NCI-H2171 (cell line): ENCODE data around the gene GSG1L.

Source experiments
- DNase-seq: peaks from one replicate; lab custom pipeline; 2025; lab: John Stamatoyannopoulos, UW

Gene GSG1L

DNA sequence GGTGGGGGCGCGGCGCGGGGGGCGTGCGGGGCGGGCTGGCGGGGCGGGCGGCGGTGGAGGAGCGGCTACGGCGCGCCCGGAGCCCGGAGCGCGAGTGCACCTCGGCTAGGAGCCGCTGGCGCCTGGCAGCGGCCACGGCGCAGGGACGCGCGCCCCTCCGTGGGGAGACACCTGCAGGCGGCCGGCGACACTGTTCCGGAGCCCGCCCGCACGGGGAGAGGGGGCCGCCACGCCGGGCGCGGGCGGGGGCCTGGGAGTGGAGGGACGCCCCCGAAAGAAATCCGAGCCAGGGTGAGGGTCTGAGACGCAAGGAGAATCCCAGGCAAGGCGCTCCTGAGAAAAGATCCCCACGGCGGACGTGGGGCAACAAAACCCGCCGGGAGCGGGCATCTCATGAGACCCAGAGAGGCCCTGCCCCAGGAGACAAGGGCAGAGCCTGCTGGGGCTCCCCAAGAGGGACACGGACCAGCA, at the start of gene GSG1L:
GSG1L (minus strand) TSS at position 124 of the 471 bp plus-strand sequence. CDS start 290 bp downstream, outside the sequence.
- peak; percentile 45 for DNase-seq

DNA sequence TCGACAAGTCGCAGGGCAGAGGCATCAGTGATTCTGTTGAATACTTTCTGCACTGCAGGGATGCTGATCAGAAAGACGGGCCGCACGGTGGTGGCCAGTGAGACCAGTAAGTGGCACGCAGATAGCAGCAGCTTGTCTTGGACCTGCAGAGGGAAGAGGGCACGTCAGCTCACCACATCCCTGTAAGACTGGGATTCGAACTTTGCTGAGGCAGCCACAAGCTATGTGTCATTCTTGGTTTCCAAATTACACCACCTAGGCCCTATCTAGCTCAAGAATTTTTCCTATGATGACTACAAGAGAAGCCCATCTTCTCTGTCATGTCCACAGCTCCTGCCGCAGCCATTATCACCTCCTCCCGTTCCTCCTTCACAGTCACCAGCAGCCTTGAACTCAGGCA, 49.4 kb upstream of the GSG1L start:
- no peak for DNase-seq

DNA sequence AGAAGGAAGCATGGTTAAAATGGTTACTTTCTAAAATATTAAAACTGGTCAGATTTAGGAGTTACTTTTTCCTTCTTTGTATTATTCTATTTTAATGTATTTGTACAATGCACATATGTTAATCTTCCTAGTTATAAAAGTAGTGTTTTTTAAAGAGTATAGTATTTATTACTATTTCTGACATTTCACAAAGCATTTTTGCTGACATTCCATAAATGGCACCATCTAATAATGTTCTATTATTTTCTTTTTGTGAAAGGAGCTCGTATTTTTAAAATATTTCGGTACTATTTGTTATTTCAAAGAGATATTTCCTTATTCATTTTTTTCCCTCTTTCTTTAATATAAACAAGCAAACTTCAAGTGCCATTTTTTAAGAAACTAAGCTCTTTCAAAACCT, 47.5 kb upstream of the GSG1L start:
- DNase-seq, result no peak

DNA sequence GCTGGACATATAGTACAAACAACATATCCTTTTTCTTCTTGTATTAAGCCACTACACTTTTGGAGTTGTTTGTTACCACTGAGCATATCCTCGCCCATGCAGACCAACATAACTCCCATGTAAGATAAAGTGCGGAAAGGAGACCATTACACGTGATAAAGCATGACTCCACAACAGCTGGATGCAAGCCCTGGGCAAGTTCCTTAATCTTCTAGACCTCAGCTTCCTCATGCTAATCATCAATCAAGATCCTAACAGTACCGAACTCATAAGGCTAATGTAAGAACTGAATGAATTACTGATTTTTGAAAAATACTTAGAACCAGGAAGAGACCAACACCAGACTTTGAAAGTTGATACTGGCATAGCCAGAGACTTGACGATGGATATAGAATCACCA, 47.0 kb upstream of the GSG1L start:
- DNase-seq, result no peak

DNA sequence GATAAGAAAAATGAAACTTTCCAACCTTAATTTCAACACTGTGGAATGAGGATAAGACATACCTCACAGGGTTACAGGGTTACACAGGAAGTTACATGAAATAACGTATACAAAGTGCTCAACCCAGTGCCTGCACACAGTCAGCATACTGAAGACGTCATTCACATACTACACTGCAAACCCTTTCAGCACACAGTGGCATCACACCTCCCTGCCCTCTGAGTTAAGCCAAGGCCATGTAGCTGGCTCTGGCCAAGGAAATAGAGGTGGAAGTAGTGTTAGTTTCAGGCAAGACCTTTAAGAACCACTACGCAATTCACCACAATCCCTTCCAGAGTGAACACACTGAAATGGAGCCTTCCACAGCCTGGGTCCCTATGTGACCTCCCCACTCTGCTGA, 46.6 kb upstream of the GSG1L start:
- no peak for DNase-seq

DNA sequence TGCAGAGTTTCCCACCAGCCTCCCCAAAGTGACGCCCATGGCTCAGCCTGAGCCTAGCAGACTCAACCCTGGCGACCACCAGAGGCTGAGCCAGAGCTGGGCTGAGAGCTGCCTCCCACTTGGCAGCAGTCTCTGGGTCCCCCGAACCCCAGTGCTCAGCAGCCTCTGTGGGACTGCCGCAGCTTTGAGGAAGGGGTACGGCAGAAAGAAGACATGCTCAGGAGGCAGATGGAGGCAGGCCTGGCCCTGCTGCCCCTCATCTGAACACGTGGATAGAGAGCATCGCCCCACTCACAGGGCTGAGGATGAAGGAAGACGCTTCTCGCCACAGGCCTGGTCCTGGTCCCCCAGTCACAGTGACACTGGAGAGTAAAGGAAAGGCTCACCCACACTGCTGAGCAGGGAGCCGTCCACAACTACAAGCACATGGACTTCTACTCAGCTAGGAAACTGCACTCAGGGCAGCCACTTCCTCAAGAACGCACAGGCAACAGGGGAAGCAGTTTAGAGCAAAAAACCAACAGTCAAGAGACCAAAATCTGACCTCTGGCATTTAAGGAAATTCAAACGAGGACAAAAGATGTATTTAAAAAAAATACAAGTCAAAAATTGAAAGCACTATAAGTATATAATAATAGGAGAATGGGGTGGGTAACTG, 45.2 kb upstream of the GSG1L start:
- DNase-seq, result no peak

DNA sequence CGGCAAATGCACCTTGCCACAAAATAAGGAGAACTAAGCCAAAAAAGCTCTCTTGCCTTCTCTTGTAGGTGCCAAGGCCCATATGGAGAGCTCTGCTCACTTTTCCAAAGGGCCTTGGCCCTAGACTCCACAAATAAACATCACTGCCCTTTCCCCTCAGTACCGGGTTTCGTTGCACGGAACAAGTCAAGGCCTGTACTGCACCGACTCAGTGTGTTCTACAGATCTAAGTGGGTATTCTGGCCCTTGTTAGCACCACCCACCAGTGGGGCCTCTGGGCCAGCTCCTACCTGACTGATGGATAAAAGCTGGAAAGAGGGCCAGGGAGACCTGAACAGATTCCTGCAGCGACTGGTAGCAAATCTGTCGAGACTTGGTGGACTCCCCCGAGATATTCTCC, 43.7 kb upstream of the GSG1L start:
- no peak for DNase-seq

DNA sequence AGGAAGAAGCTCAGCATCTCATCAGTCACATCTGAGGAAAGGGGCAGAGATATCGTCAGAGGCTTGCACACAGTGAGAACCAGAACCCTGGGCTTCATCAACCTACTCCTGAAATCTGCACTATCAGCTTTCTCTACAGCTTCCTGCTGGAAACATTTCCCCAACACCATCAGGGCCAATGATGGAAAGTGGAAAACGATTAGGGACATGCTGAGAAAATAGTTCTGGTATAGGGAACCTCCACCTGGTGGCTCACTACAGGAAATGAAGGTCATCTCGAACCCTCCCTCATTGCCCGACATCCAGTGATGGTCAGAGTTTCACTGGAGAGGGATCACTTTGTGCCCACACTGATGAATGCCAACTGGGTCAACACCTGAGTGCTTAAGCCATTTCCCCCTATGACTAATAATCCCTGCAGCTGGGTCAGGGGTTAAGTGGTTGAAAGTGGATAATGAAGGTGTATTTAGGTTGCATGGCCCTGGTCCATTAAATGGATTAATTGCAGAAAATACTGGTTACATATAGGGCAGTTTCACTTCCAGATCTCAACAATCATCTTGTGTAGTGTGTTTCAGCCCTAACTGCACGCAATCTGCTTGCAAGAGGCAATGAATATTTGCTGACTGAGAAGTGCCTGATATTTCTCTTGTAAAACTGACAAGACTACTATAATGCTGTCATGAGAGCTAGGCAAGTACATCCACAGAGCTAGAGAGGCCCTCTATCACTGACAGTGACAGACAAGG, 43.1 kb upstream of the GSG1L start:
- no peak for DNase-seq

DNA sequence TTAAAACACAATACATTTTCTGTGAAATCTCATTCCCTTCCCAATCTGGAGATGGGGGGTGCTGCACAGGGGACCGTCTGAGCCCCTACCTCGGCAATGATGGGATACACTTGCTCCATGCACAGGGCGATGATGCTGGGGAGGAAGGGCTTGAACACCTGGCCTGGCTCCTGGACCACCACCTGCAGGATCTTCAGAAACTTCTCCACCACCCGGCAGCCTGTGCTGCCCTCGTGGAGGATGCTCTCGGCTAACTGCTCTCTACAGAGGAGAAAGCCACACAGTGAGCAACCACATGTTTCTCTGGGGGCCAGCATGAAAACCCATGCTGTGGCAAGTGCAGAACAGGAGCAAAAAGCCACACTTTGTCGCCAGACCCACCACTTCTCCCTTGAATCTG, 42.4 kb upstream of the GSG1L start:
- no peak for DNase-seq

DNA sequence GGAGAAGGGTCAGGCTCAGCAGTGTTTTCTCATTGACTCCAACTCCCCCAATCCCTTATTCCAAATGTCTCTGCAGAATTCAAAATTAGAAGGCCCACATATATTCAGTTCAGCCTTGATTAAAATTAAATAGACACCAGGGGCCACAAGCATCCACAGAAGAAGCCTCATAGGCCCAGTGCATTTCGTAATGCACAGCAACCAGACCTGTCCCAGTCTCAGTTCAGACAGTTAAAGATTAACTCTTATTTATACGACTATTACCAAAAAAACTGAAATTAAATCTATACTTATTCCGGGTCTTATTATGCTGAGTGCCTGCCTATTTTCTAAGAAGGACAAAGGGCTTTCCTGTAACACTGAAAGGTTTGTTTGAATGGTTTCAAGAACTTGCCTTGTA, 41.8 kb upstream of the GSG1L start:
- no peak for DNase-seq

DNA sequence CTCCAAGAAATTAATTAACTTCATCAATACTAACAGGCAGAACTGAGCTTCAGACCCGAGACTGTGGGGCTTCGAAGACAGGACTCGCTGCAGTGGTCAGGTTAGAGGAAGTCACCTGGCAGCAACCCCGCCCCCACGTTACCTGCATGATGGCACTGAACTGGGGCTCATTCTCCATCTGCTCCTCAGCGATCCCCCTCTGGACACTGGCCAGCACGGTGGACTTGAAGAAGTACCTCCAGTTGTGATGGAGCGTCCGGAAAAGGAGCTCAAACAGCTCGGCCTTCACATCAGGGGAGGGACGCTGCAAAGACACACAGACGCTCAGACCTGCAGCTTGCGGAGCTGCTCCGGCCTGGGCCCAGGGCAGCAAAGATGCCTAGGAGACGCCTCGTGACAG, 40.9 kb upstream of the GSG1L start:
- no peak for DNase-seq

DNA sequence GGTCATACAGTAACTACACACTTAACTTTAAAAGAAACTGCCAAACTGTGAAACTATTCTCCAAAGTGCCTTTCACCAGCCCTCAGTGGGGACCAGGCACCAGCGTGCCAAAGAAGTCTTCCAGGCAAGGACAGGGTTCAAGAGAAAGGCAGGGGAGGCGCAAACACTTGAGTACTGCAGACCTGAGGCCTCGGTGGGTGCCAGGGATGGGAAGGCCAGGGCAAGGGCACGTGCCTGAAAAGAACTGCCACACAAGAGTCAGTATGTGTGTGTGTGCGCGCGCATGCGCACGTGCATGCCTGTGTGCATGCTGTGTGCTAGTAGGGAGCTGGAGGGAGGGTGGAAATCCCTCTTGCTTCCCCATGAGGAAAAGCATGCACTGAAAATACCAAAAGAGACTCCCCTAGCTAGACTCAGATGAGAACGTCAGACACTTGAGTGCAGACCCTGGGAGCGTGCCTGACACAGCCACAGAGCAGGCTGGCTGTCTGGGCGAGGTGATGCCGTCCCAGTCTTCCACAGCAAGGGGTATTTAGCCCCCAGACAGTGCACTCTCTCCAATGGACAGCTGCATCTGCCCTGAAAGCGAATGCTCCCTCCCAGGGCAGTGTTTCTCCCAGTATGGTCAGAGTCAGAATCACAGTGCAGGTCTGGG, 40.1 kb upstream of the GSG1L start:
- no peak for DNase-seq

DNA sequence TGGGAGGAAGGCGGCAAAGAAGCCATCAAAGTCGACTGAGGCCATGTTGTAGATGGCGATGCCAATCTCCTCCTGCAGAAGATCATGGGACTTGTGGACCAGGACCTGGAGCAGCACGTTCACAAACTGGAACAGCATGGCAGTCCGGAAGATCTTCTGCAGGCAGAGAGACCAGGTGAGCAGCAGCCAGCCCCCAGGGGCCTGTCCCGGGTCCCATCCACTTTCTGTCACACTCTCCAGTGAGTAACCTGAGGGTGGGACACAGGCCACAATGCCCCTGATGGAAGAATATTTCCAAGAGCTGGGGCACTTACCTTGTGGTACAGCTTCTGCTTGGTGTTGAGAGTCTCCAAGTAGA, 38.0 kb upstream of the GSG1L start:
- no peak for DNase-seq

DNA sequence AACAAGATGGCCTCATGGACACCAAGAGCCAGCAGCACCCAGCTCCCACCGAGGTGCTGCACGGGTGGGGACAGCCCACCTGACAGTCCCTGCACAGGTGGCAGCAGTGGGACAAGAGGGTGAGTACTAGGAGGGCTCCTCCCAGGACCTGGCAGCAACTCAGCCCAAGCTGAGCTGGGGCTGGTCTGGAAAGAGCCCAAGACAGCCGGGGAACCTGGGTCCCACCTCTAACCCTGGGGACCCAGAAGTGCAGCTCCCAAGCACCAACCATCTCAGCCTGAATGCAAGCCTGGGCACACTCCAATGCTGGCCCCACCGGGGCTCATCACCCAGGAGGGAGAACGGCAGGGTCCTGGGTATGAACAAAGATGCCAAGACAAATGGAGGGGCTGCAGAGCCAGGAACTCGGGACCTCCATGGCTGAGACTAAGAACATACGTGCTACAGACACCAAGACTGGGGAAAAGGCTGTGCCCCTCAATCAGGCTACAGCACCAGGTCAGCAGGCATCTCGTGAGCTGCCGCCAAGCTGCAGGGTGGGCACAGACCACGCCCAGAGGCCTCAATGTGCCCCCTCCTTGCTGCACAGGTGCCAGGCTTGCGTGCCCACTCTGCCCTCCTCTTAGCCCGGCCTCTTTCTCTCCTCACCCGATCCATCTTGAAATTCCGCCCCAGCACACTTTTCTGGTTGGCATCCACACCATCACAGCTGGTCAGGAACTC, 37.5 kb upstream of the GSG1L start:
- DNase-seq, result no peak

DNA sequence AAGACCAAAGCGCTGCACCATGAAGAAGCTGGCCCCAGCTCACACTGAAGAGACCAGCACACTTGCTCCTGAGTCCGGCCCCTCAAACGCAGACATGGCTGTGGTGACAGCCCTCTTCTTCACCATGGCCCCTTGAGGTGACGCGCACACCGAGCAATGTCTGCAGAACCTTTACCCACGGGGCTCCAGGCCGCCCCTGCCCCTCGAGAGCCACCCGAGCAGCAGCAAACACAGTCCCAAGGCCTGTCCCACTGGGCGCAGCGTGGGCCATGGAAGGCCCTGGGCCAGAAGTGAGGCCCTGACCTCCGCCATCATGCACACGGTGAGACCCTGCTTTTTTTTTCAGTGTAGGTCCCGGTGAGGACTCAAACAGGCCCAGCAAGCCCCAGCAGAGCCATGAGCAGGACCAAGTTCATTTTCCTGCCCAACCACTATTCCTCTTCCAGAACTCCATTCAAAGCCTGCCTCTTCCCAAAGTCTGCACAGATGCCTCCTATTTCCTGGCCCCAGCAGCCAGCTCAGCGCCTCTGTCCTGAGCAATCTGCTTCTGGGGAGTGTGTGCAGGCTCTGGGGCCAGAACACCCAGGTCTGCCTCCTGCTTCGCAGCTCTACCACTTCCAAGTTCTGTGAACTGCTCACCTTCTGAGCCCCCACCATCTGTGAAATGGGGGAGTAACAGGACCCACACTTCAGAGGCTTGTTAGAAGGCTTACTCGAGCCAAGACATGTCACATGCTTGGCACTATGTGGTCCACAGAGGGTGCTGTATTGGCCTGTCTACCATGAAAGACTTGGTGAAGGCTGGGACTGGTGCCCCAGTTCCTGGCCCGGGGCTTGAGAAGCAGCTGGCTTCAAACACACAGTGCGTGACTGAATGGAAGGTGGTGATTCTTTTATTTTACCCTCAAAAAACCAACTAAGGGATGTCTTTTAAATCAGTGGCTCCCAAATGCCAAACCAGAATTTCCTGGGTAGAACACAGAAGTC, 35.7 kb upstream of the GSG1L start:
- DNase-seq, result no peak

DNA sequence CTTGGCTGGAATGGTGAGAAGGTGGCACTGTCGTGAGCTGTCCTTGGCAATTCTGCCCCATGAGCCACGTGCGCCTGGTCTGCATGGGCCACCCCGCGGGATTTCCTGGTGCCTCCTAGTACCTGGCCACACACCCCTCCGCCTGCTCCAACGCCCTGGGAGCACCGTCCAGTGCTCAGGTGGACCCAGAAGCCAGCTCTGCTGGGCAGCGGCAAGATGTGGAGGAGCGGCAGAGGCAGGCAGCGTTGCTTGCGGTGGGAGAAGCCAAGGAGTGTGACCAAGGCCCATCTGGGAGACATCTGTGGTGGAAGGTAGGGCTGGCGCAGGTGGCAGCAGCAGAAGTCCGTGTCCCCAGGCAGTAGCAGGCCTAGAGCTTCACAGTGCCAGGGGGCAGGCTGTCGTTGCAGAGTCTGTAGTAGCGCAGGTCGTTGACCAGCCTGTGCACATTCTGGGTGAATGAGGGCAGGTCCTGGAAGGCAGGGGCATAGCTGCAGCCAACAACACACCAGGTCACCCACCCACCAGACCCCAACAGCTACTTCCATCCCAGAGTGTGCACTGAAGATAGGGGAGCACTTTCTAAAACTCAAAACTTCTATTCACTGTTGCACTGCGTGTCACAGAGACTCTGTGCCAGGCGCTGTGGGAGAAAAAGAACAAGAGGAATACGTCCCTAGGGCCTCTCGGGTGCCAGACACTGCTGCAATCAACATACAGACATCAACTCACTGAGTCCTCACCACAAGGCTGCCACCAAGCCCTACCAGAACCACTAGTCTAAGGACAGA, 34.9 kb upstream of the GSG1L start:
- DNase-seq, result no peak

DNA sequence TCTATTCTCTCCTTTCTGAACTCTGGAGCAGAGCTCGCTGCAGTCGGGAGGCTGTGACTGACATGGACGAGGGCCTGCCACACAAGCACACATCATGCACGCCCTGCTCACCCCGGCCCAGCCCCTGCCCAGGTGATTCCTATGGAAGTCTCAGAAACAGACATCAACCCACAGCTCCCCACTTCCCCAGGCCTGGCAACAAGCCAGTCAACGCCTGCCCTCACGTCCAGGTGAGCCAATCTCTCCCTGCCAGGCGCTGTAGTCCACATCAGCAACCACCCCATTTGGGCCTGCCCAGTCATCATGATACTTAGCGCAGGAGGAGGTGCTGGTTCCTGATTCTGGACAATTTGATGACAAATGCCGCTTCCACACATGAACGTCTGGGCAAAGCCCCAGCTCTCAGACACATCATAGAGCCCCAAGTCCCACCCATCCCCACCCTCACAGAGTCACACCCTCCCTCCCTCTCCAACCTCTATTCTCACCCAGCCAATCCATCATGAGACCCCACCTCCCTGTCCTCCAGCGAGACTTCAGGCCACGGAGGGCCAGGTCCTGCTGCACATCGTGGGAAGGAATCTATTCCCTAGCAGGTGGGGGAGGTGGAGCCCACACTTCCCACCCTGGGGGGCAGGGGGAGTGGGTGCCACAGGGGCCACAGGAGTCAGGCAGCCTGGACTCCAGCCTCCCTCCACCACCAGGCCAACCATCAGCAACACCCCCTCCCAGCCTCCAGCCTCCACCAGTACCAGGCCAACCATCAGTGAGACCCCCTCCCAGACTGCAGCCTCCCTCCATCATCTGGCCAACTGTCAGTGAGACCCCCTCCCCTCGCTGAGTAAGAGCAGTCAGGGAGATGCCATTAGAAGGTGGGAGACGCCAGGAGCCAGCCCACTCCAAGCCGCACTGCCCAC, 33.7 kb upstream of the GSG1L start:
- no peak for DNase-seq

DNA sequence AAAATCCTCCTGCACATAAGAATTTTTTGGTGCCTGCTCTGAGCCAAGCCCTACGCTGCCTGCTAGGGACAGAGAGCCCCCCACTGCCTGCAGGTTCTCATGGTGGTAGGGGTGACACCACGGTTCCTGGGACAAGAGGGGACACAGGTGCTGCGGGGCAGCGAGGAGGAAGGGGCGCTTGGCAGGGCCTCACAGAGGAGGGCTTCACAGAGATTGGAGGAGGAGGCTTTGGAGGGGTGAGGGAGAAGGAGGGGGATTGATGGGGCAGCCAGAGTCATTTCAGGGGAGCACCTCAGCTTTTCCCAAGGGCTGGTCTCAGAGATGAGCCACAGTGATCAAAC, 29.8 kb upstream of the GSG1L start:
- DNase-seq, result no peak

DNA sequence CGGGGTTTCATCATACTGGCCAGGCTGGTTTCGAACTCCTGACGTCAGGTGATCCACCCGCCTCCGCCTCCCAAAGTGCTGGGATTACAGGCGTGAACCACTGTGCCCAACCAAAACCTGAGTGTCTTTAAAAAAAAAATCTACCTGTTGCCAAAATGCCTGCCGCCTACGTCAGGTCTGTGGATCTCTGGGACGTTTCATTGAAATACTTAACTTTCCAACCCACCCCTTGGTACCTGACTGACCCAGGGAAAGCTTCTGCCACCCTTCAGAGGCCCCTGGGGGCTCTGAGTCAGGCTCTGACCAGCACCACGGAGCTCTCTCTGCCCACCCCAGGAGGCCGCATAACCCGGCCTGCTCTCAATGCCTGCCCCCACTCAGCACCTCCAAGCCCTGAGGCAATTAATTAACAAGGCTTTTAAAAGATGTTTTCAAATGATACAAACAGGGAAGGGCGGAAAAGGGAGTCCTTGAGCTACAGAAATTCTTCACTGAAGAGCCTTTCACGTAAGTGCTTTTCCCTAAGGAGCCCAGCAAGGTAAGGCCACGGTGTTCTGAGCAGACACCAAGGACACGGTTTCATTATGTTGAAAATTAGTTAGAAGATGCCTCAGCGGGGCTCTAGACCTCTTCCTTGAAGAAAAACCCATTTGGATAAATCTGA, 29.3 kb upstream of the GSG1L start:
- no peak for DNase-seq
